ENCODE results near the gene GSTCD. TPM values are rescaled to one million over a fixed set of nuclear protein-coding genes. Genes with fewer than 3 reads are reported as not detected.

GSTCD gene
- total and polyA plus RNA-seq, 2 donors (not counting 1 experiment from before 2014, with no cell fraction given) = 5.0 to 13.2 TPM

DNA sequence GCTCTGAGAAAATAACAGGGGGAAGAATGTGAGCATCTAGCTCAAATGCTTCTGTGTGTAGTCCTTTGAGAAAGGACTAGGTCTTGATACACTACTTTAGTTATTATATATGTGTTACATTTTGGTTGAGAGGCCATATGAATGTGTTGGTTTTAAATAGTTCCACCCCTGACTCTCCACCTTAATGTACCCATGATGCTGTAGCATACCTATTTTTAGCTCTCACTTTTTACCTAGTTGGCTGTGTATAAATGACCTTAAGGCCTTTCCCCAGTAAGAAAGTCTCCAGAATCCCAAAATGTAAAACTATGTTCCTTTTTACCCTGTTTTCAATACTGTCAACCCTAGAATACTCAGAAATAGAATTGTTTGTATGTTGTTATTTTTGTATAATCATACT lies 166.6 kb downstream of the GSTCD start:
- peaks cover 4% of the 10 kb centered on the region for H3K4me1 Mint-ChIP-seq
- ATAC-seq (ENCODE audit: low read depth) = no peak

DNA sequence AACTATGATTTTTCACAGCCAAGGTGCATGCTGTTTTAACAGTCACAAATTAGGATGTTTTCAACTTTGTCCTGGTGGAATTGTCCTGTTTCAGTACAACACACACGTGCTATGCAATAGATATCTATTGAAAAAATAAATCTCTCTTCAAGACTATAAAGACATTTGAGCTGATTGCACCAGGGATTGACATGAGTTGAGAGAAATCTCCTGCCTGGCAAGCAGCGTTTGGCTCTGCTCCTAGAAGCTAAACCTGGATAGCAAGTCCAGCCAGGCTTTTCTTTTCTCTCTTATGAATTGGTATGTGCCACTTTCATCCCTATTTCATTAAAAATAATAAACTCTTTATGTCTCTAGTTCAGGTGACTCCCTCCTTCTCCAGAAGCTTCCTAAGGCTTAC lies 170.1 kb downstream of the GSTCD start:
- Histone ChIP-seq H3K9me3 (ENCODE audit: control extremely low read depth in 1 of 3, control insufficient read depth in 2 of 3, insufficient read depth in 1 of 3, low read length in 2 of 3) (no peaks in the 10 kb centered on the region), H3K9ac (ENCODE audit: low read length) (no peak overlapping the region), H3K36me3 (replicated peaks in 1 of 2; ENCODE audit: control extremely low read depth in 1 of 2, control insufficient read depth in 1 of 2, extremely low read depth in 1 of 2, insufficient read depth in 2 of 2, low read length in 1 of 2) (no peaks in the 10 kb centered on the region), H3K4me1 (ENCODE audit: control insufficient read depth in 2 of 2, insufficient read depth in 2 of 2, low read length in 2 of 2) (no peaks in the 10 kb centered on the region), H3K27ac (ENCODE audit: low read length in 2 of 2) (no peak overlapping the region), H3K27me3 (replicated peaks in 1 of 4; ENCODE audit: control extremely low read depth in 1 of 4, control insufficient read depth in 3 of 4, insufficient read depth in 4 of 4, low read length in 3 of 4) (no peaks in the 10 kb centered on the region), H2AFZ (ENCODE audit: insufficient read depth, low read depth, low read length, poor library complexity, severe bottlenecking) (no peak overlapping the region), H3K79me2 (ENCODE audit: control insufficient read depth, insufficient read depth, low read length) (no peaks in the 10 kb centered on the region), H3K4me2 (replicated peaks; ENCODE audit: low read depth, low read length, poor library complexity, severe bottlenecking) (no peak overlapping the region), H3K4me3 (ENCODE audit: control extremely low read depth in 1 of 5, extremely low read depth in 1 of 5, insufficient read depth in 1 of 5, low read depth in 2 of 5, low read length in 4 of 5) (no peak overlapping the region), H4K20me1 (ENCODE audit: control insufficient read depth, insufficient read depth, low read length, poor library complexity, severe bottlenecking) (no peaks in the 10 kb centered on the region)
- Mint-ChIP-seq H3K4me1 (no peaks in the 10 kb centered on the region), H3K9me3 (ENCODE audit: insufficient read depth) (no peaks in the 10 kb centered on the region), H3K27me3 (peaks cover 11% of the 10 kb centered on the region), H3K27ac (no peak overlapping the region), H3K4me3 (no peak overlapping the region)
- TF ChIP-seq EZH2 (IDR thresholded peaks at IDR 0.05; ENCODE audit: borderline replicate concordance, insufficient read depth, low read depth, low read length, poor library complexity, severe bottlenecking) = no peak
- TF ChIP-seq, protein P1, sequence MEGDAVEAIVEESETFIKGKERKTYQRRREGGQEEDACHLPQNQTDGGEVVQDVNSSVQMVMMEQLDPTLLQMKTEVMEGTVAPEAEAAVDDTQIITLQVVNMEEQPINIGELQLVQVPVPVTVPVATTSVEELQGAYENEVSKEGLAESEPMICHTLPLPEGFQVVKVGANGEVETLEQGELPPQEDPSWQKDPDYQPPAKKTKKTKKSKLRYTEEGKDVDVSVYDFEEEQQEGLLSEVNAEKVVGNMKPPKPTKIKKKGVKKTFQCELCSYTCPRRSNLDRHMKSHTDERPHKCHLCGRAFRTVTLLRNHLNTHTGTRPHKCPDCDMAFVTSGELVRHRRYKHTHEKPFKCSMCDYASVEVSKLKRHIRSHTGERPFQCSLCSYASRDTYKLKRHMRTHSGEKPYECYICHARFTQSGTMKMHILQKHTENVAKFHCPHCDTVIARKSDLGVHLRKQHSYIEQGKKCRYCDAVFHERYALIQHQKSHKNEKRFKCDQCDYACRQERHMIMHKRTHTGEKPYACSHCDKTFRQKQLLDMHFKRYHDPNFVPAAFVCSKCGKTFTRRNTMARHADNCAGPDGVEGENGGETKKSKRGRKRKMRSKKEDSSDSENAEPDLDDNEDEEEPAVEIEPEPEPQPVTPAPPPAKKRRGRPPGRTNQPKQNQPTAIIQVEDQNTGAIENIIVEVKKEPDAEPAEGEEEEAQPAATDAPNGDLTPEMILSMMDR (IDR thresholded peaks at IDR 0.05) = no peak
- ChIA-PET CTCF (no interaction called here), POLR2A (no interaction called here)
- ATAC-seq (ENCODE audit: low read depth) (no peak), DNase-seq (no peak)
- WGBS (ENCODE audit: insufficient coverage) = 90% methylated on average over 1 of the region's 2 CpGs
- intact Hi-C loops (cut with micrococcal nuclease) = no loop called here

More for the DNA sequence above, 166.6 kb downstream of the GSTCD start:
- no peaks in the 10 kb centered on the region for H3K27me3 ChIP-seq (replicated peaks in 1 of 4; ENCODE audit: control extremely low read depth in 1 of 4, control insufficient read depth in 3 of 4, insufficient read depth in 4 of 4, low read length in 3 of 4)
- no peaks in the 10 kb centered on the region for H3K9me3 ChIP-seq (ENCODE audit: control extremely low read depth in 1 of 3, control insufficient read depth in 2 of 3, insufficient read depth in 1 of 3, low read length in 2 of 3)
- intact Hi-C loops (cut with micrococcal nuclease) = no loop called here
- POLR2A ChIA-PET = no interaction called here
- TF ChIP-seq EZH2 (IDR thresholded peaks at IDR 0.05; ENCODE audit: borderline replicate concordance, insufficient read depth, low read depth, low read length, poor library complexity, severe bottlenecking) = no peak
- TF ChIP-seq, protein P1 (IDR thresholded peaks at IDR 0.05) = no peak
- H3K4me3 ChIP-seq (ENCODE audit: control extremely low read depth in 1 of 5, extremely low read depth in 1 of 5, insufficient read depth in 1 of 5, low read depth in 2 of 5, low read length in 4 of 5) = no peak overlapping the region
- no peak overlapping the region for H3K9ac ChIP-seq (ENCODE audit: low read length)
- no peaks in the 10 kb centered on the region for H3K79me2 ChIP-seq (ENCODE audit: control insufficient read depth, insufficient read depth, low read length)
- Mint-ChIP-seq H3K27me3 (peaks cover 4% of the 10 kb centered on the region), H3K27ac (no peak overlapping the region), H3K9me3 (ENCODE audit: insufficient read depth) (no peaks in the 10 kb centered on the region), H3K4me3 (no peak overlapping the region)
- DNase-seq = no peak
- no peaks in the 10 kb centered on the region for H4K20me1 ChIP-seq (ENCODE audit: control insufficient read depth, insufficient read depth, low read length, poor library complexity, severe bottlenecking)
- H3K4me1 ChIP-seq (ENCODE audit: control insufficient read depth in 2 of 2, insufficient read depth in 2 of 2, low read length in 2 of 2) = no peaks in the 10 kb centered on the region
- H3K4me2 ChIP-seq (replicated peaks; ENCODE audit: low read depth, low read length, poor library complexity, severe bottlenecking) = no peak overlapping the region
- no peak overlapping the region for H2AFZ ChIP-seq (ENCODE audit: insufficient read depth, low read depth, low read length, poor library complexity, severe bottlenecking)
- CTCF ChIA-PET = no interaction called here
- H3K27ac ChIP-seq (ENCODE audit: low read length in 2 of 2) = no peak overlapping the region
- H3K36me3 ChIP-seq (replicated peaks in 1 of 2; ENCODE audit: control extremely low read depth in 1 of 2, control insufficient read depth in 1 of 2, extremely low read depth in 1 of 2, insufficient read depth in 2 of 2, low read length in 1 of 2) = no peaks in the 10 kb centered on the region

Data from B cell (primary cell).